ENCODE data around the gene LRRC42.

DNA sequence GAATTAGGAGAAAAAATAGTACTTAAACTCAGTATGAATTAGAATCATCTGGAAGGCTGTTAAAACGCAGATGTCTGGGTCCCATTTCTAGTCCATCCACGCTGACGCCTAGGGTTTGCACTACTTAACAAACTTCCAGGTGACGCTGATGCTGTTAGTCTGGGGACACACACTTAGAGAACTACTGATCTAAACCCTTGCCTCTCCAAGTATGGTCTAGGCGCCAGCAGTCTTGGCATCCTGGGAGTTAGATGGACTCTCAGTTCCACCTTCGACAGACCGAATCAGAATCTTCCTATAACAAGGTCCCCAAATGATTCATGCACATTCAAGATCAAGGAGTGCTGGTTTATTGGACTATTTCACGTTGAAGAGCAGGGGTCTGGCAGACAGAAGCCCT, 40.6 kb upstream of the LRRC42 start:
- TF ChIP-seq CTCF (IDR thresholded peaks at IDR 0.05) (no peak), POLR2A (IDR thresholded peaks at IDR 0.05) (no peak), POLR2AphosphoS5 (IDR thresholded peaks at IDR 0.05) (no peak)

All from breast epithelium (tissue), 3 donors.